Measurements from ENCODE around the gene HMGB4. TPM values are rescaled to one million over a fixed set of nuclear protein-coding genes. Genes with fewer than 3 reads are reported as not detected.

HMGB4 gene
- polyA plus RNA-seq, 4 donors = not detected

GRCh38 chr1:33846861-33847260 lies 17.0 kb upstream of the HMGB4 start:
- DNase-seq (ENCODE audit: low read depth in 4 of 4, low spot score in 2 of 4) = no peak

GRCh38 chr1:33848205-33848937 lies 15.5 kb upstream of the HMGB4 start:
- no peak for DNase-seq (ENCODE audit: low read depth in 4 of 4, low spot score in 2 of 4)

DNA sequence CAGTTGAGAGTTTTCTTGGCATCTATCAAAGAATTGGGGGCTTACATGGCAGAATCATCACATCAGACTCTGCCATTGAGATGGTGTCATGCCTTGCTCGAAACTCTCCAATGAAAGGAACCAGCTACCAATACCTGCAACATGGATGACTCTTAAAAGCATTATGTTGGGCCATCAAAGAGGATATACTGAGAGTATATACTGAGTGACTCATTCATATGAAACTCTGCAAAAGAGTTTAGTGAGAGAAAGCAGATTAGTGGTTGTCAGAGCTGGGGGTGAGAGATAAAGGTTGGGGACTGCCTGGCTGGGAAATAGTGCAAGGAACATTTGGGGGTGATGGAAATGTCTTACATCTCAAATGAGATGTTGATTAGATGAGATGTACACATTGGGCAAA lies 14.7 kb upstream of the HMGB4 start:
- no peak for DNase-seq (ENCODE audit: low read depth in 4 of 4, low spot score in 2 of 4)

GRCh38 chr1:33850481-33850880 lies 13.4 kb upstream of the HMGB4 start:
- no peak for DNase-seq (ENCODE audit: low read depth in 4 of 4, low spot score in 2 of 4)

GRCh38 chr1:33852711-33853110 lies 11.2 kb upstream of the HMGB4 start:
- DNase-seq (ENCODE audit: low read depth in 4 of 4, low spot score in 2 of 4) = no peak

DNA sequence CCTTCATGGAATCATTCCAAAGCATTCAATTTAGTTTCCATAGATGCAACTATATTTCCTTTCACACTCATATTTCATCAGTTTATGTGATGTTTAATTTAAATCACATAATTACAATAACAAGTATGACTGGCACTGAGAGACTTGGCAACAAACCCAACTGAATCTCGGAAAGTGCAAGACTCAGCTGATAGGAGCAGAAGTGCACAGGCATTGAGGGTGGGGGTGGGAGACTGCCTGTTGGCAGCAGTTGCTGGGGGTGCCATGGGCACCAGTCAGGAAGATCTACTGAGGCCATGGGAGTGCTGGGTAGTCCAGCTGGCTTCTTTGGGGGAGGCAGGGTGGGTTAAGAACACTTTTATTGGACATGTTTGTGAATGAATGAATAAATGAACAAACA lies 10.4 kb upstream of the HMGB4 start:
- no peak for DNase-seq (ENCODE audit: low read depth in 4 of 4, low spot score in 2 of 4)

DNA sequence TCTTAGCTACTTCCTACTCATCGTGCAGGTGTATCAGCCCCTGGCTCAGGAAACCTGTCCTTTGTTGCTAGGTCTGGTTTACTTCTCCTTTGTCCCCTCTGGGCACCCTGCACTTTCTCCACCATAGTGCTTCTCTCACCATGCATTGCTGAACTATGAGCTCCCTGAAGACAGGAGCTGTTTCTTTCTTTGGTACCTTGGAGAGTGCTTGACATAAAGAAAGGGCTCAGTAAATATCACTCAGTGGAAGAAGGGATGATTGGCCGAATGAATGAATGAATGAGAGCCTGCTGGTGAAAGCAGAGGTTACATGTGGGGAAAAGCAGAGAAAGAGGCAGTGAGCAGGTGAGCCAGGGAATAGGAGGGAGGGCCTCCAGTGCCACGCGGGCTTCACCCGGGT lies 9.8 kb upstream of the HMGB4 start:
- DNase-seq (ENCODE audit: low read depth in 4 of 4, low spot score in 2 of 4) = no peak

DNA sequence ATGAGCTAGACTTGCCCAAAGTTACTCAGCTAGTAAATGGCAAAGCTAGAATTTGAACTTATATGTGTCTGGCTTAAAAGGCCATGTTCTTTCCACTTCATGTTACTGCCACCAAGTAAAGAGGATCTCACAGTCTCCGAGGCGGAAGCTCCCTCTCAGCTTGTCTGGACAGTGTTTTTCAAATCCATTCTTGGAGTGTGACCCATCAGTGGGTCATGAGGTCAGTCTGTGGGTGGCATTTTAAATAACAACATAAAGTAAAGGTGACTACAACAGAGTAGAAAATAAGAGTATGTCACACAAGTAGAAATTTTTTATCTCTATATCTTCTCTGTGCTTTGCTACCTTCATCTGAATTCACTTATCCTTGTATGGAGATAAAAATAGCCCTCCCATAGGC lies 3.2 kb upstream of the HMGB4 start:
- no peak for DNase-seq (ENCODE audit: low read depth in 4 of 4, low spot score in 2 of 4)

- DNase-seq (ENCODE audit: low read depth in 4 of 4, low spot score in 2 of 4) = no peak
Observed at GRCh38 chr1:33864460-33865389, 846 bp downstream of the HMGB4 start.

DNA sequence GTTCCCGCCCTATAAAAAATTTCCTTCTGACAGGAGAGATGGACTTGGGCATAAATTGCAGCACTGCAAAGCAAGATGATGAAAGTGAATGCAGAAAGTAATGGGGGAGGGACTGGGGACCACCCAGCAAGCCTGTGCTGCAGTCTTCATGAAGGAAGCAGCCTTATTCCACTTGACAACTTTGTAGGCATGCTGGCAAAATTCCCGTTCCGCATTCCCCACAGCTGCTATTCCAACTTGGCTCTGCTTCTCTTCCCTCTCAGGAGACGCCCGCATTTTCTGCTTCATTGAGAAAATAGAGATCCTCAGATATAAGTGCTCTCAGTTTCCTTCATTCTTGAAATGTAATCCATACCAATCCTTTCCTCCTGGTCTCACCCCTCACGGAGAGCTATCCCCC lies 2.4 kb downstream of the HMGB4 start:
- DNase-seq (ENCODE audit: low read depth in 4 of 4, low spot score in 2 of 4) = peak in 2 of 4 donors; percentile 19 to 53

GRCh38 chr1:33867684-33868083 lies 3.8 kb downstream of the HMGB4 start:
- no peak for DNase-seq (ENCODE audit: low read depth in 4 of 4, low spot score in 2 of 4)

DNA sequence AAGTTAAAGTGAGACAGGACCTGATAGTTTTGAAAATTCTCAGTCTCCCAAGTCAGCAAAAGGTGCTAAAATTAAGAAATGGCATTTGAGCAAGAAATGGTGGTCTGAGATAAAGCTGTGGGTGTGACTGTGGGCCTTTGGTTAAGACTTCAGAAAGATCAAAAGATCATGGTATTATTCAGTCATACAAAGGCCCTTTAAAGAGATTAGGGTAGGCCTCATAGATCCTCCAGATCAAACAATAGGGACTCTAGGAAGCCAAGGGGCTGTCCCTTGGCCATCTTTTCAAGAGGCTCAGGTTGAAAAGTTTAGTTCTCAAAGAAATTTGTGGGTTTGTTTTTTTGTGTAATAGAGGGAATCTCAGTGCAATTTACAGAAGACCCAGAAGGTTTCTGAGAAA lies 8.4 kb downstream of the HMGB4 start:
- DNase-seq (ENCODE audit: low read depth in 4 of 4, low spot score in 2 of 4) = no peak

- DNase-seq (ENCODE audit: low read depth in 4 of 4, low spot score in 2 of 4) = no peak
Observed at GRCh38 chr1:33872683-33873082, 8.8 kb downstream of the HMGB4 start.

GRCh38 chr1:33874636-33875035 lies 10.8 kb downstream of the HMGB4 start:
- no peak for DNase-seq (ENCODE audit: low read depth in 4 of 4, low spot score in 2 of 4)

DNA sequence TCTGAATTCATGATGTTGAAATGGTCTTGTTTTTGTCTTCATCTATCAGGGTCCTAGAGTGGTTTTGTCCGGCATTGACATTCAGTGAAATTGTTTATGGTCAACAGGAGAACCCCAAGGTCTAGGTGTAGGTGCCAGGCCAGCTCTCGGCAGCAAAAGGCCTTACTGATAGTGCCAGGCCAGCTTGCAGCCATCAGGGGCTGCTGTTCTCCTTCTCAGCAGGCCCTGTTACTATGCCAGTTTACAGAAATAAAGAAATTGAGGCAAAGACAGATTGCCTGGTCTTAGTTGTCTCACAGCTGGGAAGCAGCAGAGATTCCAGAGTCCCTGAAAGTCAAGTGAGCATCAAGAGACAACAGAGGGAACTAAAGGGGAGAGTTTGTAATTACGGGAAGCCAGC lies 12.0 kb downstream of the HMGB4 start:
- no peak for DNase-seq (ENCODE audit: low read depth in 4 of 4, low spot score in 2 of 4)

DNA sequence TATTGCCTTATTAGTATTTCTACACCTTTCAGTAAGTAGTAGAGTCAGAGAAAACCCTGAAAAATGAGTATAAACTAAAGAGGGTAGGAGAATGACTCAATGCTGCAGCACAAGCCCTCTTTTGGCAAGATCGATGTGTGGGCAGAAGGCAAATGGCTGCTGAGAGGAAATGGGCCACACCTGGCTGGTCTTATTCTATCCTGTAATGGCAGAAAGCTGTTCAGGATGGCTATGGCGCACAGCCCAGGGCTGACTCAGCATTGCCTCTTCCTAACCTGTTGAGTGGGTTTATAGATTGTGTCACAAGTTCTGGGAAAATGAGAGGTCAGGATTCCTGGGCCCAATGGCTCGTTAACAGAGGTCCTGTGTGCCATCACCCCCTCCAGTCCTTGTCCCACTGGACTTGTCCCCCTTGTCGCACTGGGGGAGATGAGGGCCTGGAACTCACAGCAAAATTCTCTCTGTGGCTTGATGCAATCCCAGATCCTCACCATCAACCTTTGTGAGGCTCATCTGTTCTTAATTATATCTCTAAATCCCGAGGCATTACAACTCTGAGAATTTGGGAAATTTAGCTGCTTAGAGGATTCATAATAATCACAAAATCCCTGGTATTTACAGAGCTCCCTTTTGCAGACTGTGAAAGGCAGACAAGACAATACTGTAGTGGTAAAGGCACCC lies 13.2 kb downstream of the HMGB4 start:
- DNase-seq (ENCODE audit: low read depth in 4 of 4, low spot score in 2 of 4) = no peak

- DNase-seq (ENCODE audit: low read depth in 4 of 4, low spot score in 2 of 4) = no peak
Observed at GRCh38 chr1:33878392-33878791, 14.5 kb downstream of the HMGB4 start.

GRCh38 chr1:33880305-33880704 lies 16.4 kb downstream of the HMGB4 start:
- no peak for DNase-seq (ENCODE audit: low read depth in 4 of 4, low spot score in 2 of 4)

GRCh38 chr1:33886496-33886895 lies 22.6 kb downstream of the HMGB4 start:
- DNase-seq (ENCODE audit: low read depth in 4 of 4, low spot score in 2 of 4) = no peak

- no peak for DNase-seq (ENCODE audit: low read depth in 4 of 4, low spot score in 2 of 4)
Observed at GRCh38 chr1:33893147-33893830, 29.4 kb downstream of the HMGB4 start.

GRCh38 chr1:33895396-33895795 lies 31.5 kb downstream of the HMGB4 start:
- no peak for DNase-seq (ENCODE audit: low read depth in 4 of 4, low spot score in 2 of 4)

All from left renal cortex interstitium (tissue), 4 donors.